Stimulated activated naive CD8-positive, alpha-beta T cell treated with anti-CD3 and anti-CD28 coated beads, Interleukin-15, amount 100 ng/mL, for 72 hours (primary cell): ENCODE results near the gene DPYSL3.
A peak's percentile ranks its signal among the peaks of the same experiment; 100 is the strongest.

ENCODE experiments used
- ATAC-seq: fragments of 150-1000 bp; cut with Tn5 transposase; 2 replicates; pipeline ENCODE4 v1.10.0; 2021; ENCODE audit warnings: mild to moderate bottlenecking, moderate library complexity
- DNase-seq, 2 donors: peaks; one replicate each; pipeline ENCODE4 v3.0.0; 2021 to 2022
- H3K27ac Mint-ChIP-seq, 2 donors: one replicate each; pipeline ENCODE4 v1.8.0; 2022; ENCODE audit warnings: mild to moderate bottlenecking in 2 of 2, mixed read lengths in 2 of 2, moderate library complexity in 2 of 2
- H3K27me3 Mint-ChIP-seq: one replicate; pipeline ENCODE4 v1.8.0; 2022; ENCODE audit warnings: mixed read lengths
- H3K4me1 Mint-ChIP-seq: one replicate; pipeline ENCODE4 v1.8.0; 2022; ENCODE audit warnings: mild to moderate bottlenecking, mixed read lengths
- H3K4me3 Mint-ChIP-seq, 2 donors: one replicate each; pipeline ENCODE4 v1.8.0; 2022; ENCODE audit warnings: mild to moderate bottlenecking in 2 of 2, mixed read lengths in 2 of 2, moderate library complexity in 1 of 2
- H3K9me3 Mint-ChIP-seq, 2 donors: one replicate each; pipeline ENCODE4 v1.8.0; 2022; ENCODE audit warnings: mixed read lengths in 2 of 2

Gene DPYSL3

GRCh38 chr5:147445090-147445489 is 64.8 kb downstream of the DPYSL3 start:
- Mint-ChIP-seq H3K4me1 (no peaks in the 10 kb centered on the region), H3K9me3 (no peaks in the 10 kb centered on the region), H3K27ac (no peak overlapping the region), H3K4me3 (no peak overlapping the region), H3K27me3 (peaks cover 36% of the 10 kb centered on the region)
- no peak for ATAC-seq
- no peak for DNase-seq

- peaks cover 26% of the 10 kb centered on the region for H3K27me3 Mint-ChIP-seq
- H3K4me3 Mint-ChIP-seq, result no peak overlapping the region
- H3K27ac Mint-ChIP-seq, result no peak overlapping the region
- ATAC-seq (no peak), DNase-seq (no peak)
- peaks cover 0 to 5% of the 10 kb centered on the region in 2 donors for H3K9me3 Mint-ChIP-seq
- no peaks in the 10 kb centered on the region for H3K4me1 Mint-ChIP-seq
Measured at GRCh38 chr5:147442224-147442623, 67.6 kb downstream of the DPYSL3 start.

DNA sequence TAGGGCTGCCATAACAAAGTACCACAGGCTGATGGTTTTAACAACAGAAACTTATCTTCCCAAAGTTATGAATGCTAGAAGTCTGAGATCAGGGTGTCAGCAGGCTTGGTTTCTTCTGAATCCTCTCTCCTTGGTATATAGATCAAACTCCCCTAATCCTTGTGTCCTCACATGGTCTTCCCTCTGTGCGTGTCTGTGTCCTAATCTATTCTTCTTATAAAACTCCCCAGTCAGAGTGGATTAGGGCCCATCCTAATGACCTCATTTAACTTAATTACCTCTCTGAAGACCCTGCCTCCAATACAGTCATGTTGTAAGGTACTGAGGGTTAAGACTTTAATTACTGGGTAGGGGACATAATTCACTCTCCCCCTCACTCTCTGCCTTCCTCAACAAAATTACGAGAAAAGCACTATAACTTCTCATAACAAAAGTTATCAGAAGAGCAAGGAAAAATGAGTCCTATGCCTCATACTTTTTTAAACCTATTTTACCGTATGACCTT is 68.6 kb downstream of the DPYSL3 start:
- DNase-seq (no peak), ATAC-seq (no peak)
- H3K9me3 Mint-ChIP-seq, result peaks cover 0 to 5% of the 10 kb centered on the region in 2 donors
- H3K4me3 Mint-ChIP-seq, result no peak overlapping the region
- H3K4me1 Mint-ChIP-seq, result no peaks in the 10 kb centered on the region
- peak overlapping the region in 1 of 2 donors; percentile 17 for H3K27ac Mint-ChIP-seq
- peaks cover 23% of the 10 kb centered on the region for H3K27me3 Mint-ChIP-seq

GRCh38 chr5:147439254-147439653 is 70.6 kb downstream of the DPYSL3 start:
- ATAC-seq, result no peak
- Mint-ChIP-seq H3K27ac (peak overlapping the region in 1 of 2 donors; percentile 58), H3K4me3 (no peak overlapping the region), H3K9me3 (peaks cover 0 to 5% of the 10 kb centered on the region in 2 donors), H3K27me3 (peaks cover 30% of the 10 kb centered on the region), H3K4me1 (no peaks in the 10 kb centered on the region)
- no peak for DNase-seq

GRCh38 chr5:147437161-147437596 is 72.7 kb downstream of the DPYSL3 start:
- Mint-ChIP-seq H3K4me1 (no peaks in the 10 kb centered on the region), H3K4me3 (no peak overlapping the region), H3K27ac (no peak overlapping the region), H3K9me3 (peaks cover 0 to 5% of the 10 kb centered on the region in 2 donors), H3K27me3 (peaks cover 28% of the 10 kb centered on the region)
- no peak for DNase-seq
- no peak for ATAC-seq

- Mint-ChIP-seq H3K27me3 (peaks cover 28% of the 10 kb centered on the region), H3K9me3 (peaks cover 0 to 5% of the 10 kb centered on the region in 2 donors), H3K27ac (no peak overlapping the region), H3K4me3 (no peak overlapping the region), H3K4me1 (no peaks in the 10 kb centered on the region)
- no peak for DNase-seq
- no peak for ATAC-seq
Measured at GRCh38 chr5:147436596-147436995, 73.3 kb downstream of the DPYSL3 start.

DNA sequence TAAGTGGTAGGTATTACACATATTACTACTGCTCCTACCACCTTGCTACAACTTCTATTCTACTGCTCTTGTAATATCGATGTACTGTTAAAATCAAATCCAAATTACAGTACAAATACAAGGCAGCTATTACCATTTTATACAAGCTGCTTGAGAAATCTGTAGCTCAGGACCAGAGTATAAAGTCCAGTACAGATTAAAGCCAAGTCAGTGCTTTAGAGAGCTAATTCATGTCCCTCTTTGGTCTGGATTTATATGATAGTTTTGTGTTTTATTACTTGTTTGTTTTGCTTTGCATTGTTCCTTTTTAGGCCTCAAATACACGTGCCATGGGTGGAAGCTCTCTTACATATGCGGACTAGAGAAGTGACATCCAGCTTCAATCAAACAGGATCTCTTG is 75.8 kb downstream of the DPYSL3 start:
- H3K4me1 Mint-ChIP-seq, result no peaks in the 10 kb centered on the region
- H3K4me3 Mint-ChIP-seq, result no peak overlapping the region
- ATAC-seq, result no peak
- H3K27ac Mint-ChIP-seq, result no peak overlapping the region
- DNase-seq, result no peak
- H3K9me3 Mint-ChIP-seq, result no peaks in the 10 kb centered on the region
- H3K27me3 Mint-ChIP-seq, result peaks cover 19% of the 10 kb centered on the region

GRCh38 chr5:147432323-147432722 is 77.5 kb downstream of the DPYSL3 start:
- Mint-ChIP-seq H3K27ac (no peak overlapping the region), H3K27me3 (peaks cover 15% of the 10 kb centered on the region), H3K4me1 (no peaks in the 10 kb centered on the region), H3K9me3 (no peaks in the 10 kb centered on the region), H3K4me3 (no peak overlapping the region)
- ATAC-seq (no peak), DNase-seq (no peak)

DNA sequence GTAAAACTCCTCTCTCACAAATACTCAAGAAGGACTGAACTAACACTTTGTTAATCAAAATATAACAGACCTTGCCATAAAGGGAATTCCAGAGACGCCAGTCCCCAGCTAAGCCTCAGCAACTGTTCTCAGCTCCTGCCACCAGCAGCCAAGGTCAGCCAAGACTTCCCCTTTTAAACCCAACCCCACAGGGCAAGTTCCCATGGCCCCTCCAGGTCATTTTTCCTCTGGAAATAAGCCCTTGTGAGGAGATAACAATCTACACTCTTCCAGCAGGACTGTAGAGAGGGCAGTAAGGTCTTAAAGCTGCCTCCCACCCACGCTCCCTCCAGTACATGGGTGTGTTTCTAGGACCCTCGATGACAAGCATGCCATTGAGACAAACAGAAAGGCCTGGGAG is 78.3 kb downstream of the DPYSL3 start:
- Mint-ChIP-seq H3K27ac (no peak overlapping the region), H3K4me1 (no peaks in the 10 kb centered on the region), H3K9me3 (no peaks in the 10 kb centered on the region), H3K4me3 (no peak overlapping the region), H3K27me3 (peaks cover 15% of the 10 kb centered on the region)
- DNase-seq (no peak), ATAC-seq (no peak)

DNA sequence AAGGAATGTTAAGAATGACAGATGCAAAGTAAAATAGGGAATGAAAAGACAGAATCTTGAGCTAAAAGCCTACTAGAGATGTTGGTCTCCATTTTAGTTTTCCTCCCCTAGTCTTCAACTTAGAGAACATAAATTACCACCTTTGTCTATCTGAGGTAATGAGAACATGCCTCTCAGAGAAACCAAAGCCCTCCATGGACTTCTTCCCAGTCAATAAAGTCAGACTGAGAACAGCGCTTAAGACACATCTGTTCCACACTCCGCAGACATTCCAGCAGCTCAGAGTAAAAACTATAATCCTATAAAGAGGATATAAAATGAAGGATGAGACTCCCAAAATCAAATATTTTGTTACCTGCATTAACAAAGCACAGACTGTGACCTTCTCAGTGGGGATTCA is 79.2 kb downstream of the DPYSL3 start:
- Mint-ChIP-seq H3K27me3 (peaks cover 15% of the 10 kb centered on the region), H3K27ac (no peak overlapping the region), H3K4me3 (no peak overlapping the region), H3K4me1 (no peaks in the 10 kb centered on the region), H3K9me3 (no peaks in the 10 kb centered on the region)
- ATAC-seq (no peak), DNase-seq (no peak)

- H3K9me3 Mint-ChIP-seq, result no peaks in the 10 kb centered on the region
- DNase-seq, result no peak
- H3K4me1 Mint-ChIP-seq, result no peaks in the 10 kb centered on the region
- peaks cover 8% of the 10 kb centered on the region for H3K27me3 Mint-ChIP-seq
- H3K4me3 Mint-ChIP-seq, result no peak overlapping the region
- no peak overlapping the region for H3K27ac Mint-ChIP-seq
- no peak for ATAC-seq
Measured at GRCh38 chr5:147427521-147428401, 82.1 kb downstream of the DPYSL3 start.

DNA sequence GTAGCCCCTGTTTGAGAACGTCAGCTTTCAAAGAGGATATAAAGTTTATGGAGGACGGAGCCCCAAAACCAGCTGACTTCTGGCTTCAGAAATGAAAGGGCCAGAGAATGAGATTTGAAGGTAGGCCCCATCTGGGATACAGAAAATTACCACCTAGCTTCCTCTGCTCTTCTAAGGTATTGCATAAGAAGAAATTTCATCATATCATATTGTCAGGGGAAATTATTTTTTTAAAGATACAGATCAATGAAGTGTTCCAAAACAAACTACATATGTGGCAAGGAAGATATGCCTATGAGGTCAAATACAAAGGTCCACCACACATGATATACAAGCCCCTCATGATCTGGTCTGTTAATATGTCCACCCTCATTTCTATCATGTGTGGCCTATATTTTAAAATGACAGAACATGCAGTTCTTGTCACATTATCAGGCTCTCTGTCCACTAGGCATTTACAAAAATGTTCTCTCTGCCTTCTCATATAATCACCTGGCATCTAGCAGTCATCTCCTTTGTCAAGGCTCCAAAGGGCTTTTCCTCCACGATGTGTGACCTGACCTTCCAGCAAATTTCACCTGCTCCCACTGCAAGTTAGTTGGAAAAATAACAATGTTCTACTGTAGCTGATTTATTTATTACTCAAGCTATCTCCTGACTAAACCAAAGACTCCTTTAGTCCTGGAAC is 83.1 kb downstream of the DPYSL3 start:
- Mint-ChIP-seq H3K9me3 (no peaks in the 10 kb centered on the region), H3K27me3 (peaks cover 2% of the 10 kb centered on the region), H3K4me3 (no peak overlapping the region), H3K27ac (no peak overlapping the region), H3K4me1 (no peaks in the 10 kb centered on the region)
- ATAC-seq (no peak), DNase-seq (no peak)

- Mint-ChIP-seq H3K4me3 (no peak overlapping the region), H3K27ac (no peak overlapping the region), H3K9me3 (peaks cover 0 to 4% of the 10 kb centered on the region in 2 donors), H3K4me1 (no peaks in the 10 kb centered on the region), H3K27me3 (peaks cover 17% of the 10 kb centered on the region)
- no peak for DNase-seq
- ATAC-seq, result no peak
Measured at GRCh38 chr5:147418613-147419012, 91.3 kb downstream of the DPYSL3 start.

DNA sequence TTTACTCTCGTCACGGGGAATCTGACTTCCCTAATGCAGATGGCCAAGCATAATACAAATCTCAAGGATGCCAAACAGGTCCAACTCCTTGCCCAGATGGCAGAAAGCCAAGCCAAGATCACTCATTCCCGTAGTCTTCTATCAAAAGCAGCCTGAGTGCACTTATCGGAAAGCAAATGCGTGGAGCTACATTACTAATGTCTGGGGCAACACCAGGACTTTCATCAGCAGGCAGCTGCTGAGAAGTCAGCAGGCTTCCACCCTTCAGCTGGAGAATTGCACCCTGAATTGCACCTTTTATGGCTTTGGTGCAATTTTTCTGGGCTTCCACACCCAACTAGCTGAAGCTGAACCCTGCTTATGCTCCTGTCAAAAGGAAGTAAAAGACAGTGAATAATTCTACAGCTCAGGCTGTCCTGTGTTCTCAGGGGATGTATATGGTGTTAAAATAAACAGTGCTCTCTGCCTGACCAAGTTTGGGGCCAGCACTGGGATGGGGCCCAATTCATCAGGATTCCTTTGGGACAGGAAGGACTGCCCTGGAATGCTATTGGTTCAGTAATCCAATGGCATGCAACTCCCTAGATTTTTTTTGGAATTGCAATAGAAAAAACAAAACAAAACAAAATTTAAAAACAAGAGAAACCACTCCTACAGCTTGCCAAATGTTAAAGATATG is 92.6 kb downstream of the DPYSL3 start:
- Mint-ChIP-seq H3K27me3 (peaks cover 17% of the 10 kb centered on the region), H3K4me3 (no peak overlapping the region), H3K27ac (no peak overlapping the region), H3K4me1 (no peaks in the 10 kb centered on the region), H3K9me3 (peaks cover 0 to 4% of the 10 kb centered on the region in 2 donors)
- DNase-seq, result no peak
- ATAC-seq, result no peak

DNA sequence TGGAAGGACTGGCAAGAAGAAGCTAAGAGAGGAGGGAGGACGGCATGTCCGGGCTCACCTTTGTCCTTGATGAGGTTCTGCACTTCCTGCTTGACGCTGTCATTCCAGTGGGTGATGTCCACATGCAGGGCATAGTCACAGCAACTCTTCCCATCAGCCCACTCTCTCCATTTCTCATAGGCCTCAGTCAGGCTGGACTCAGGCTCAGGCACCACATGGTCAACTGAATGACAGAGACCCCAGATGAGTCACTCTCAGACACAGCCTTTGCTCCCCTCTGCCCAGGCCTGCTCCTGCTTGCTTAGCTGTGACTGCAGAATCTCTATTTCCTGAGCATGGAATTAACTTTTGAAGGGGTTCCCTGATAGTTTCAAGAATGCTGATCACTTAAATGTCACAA is 94.2 kb downstream of the DPYSL3 start:
- Mint-ChIP-seq H3K27ac (no peak overlapping the region), H3K27me3 (peaks cover 12% of the 10 kb centered on the region), H3K4me1 (no peaks in the 10 kb centered on the region), H3K9me3 (peaks cover 0 to 4% of the 10 kb centered on the region in 2 donors), H3K4me3 (no peak overlapping the region)
- DNase-seq, result no peak
- no peak for ATAC-seq

GRCh38 chr5:147413266-147413665 is 96.6 kb downstream of the DPYSL3 start:
- peaks cover 0 to 4% of the 10 kb centered on the region in 2 donors for H3K9me3 Mint-ChIP-seq
- H3K4me3 Mint-ChIP-seq, result no peak overlapping the region
- H3K4me1 Mint-ChIP-seq, result no peaks in the 10 kb centered on the region
- no peak for DNase-seq
- H3K27me3 Mint-ChIP-seq, result no peaks in the 10 kb centered on the region
- no peak overlapping the region for H3K27ac Mint-ChIP-seq
- ATAC-seq, result no peak
